GM06990 (cell line): Measurements from ENCODE around the gene GPC1.

Source experiments
- DNase-seq: peaks from one replicate; pipeline ENCODE4 v3.0.0-alpha.2; 2011; ENCODE audit not compliant: insufficient read length; ENCODE audit errors: extremely low read depth
- H3K27me3 ChIP-seq: replicated peaks from 2 replicates; pipeline ENCODE4 v1.6.0; 2011; ENCODE audit warnings: low read length; ENCODE audit not compliant: control insufficient read depth, insufficient read depth
- H3K36me3 ChIP-seq: 2 replicates; pipeline ENCODE4 v1.5.1; 2011; ENCODE audit warnings: low read length; ENCODE audit not compliant: control insufficient read depth, insufficient read depth
- H3K4me3 ChIP-seq: replicated peaks from 2 replicates; pipeline ENCODE4 v1.5.1; 2011; ENCODE audit warnings: low read depth, mild to moderate bottlenecking, control low read depth, low read length
- CTCF ChIP-seq: IDR thresholded peaks from 2 replicates; pipeline ENCODE4 v1.5.1; 2011; ENCODE audit warnings: low read length, control low read depth, mild to moderate bottlenecking, inconsistent platforms; ENCODE audit not compliant: insufficient read depth, poor library complexity, severe bottlenecking

Gene GPC1

DNA sequence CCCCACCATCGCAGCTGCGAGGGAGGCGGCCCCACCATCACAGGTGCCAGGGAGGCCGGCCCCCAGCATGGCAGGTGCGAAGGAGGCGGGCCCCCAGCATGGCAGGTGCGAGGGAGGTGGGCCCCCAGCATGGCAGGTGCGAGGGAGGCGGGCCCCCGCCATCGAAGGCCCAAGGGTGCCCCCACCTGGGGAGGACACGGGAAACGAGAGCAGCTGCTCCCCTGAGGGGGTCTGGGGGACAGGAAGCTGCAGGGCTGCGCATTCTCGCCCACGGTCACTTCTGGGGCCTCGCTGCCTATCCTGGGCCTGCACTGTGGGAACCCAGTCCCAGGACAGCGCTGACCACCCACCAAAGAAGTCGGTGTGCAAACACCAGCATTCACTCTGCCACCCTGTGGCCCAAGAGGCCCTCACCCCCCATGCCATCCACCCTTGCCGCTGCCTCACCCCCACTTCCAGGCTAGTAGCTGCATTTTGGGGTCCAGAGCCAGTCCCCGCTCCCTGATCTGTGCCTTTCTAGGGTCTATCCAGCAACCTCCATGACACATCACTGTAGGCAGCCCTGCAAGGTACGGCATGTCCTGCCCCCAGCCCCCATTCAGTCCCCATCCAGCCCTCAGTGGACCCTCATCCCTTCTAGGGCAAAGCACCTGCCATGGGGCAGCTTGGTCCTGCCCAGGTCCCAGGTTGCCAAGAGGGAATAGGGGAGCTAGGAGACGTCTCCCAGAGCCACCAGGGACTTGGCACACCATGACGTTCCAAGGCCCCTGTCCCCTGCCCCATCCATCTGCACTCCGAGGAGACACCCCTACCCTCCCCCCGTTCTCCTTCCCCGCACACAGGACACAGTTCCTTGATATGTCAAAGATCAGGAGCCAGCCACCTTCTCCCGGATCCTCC is 24.0 kb upstream of the GPC1 start:
- DNase-seq, result no peak
- H3K36me3 ChIP-seq, result no peaks in the 10 kb centered on the region
- H3K27me3 ChIP-seq, result no peaks in the 10 kb centered on the region
- H3K4me3 ChIP-seq, result no peak overlapping the region
- no peak for TF ChIP-seq CTCF

- no peak for TF ChIP-seq CTCF
- Histone ChIP-seq H3K4me3 (no peak overlapping the region), H3K36me3 (no peaks in the 10 kb centered on the region), H3K27me3 (no peaks in the 10 kb centered on the region)
- DNase-seq, result no peak
Measured at GRCh38 chr2:240412211-240412861, 23.1 kb upstream of the GPC1 start.

- TF ChIP-seq CTCF, result no peak
- no peak overlapping the region for H3K4me3 ChIP-seq
- no peaks in the 10 kb centered on the region for H3K27me3 ChIP-seq
- no peaks in the 10 kb centered on the region for H3K36me3 ChIP-seq
- DNase-seq, result no peak
Measured at GRCh38 chr2:240412975-240413812, 22.3 kb upstream of the GPC1 start.

GRCh38 chr2:240413813-240414429 is 21.5 kb upstream of the GPC1 start:
- no peak for TF ChIP-seq CTCF

GRCh38 chr2:240416821-240417220 is 18.6 kb upstream of the GPC1 start:
- Histone ChIP-seq H3K4me3 (no peak overlapping the region), H3K36me3 (no peaks in the 10 kb centered on the region), H3K27me3 (no peaks in the 10 kb centered on the region)
- no peak for DNase-seq
- no peak for TF ChIP-seq CTCF

More at GRCh38 chr2:240413813-240414429, 21.5 kb upstream of the GPC1 start:
- Histone ChIP-seq H3K27me3 (no peaks in the 10 kb centered on the region), H3K36me3 (no peaks in the 10 kb centered on the region), H3K4me3 (no peak overlapping the region)
- DNase-seq, result no peak
